ENCODE measurements around the gene KRT85.
"Not testable (repeated sequence)": the region's sequence is repeated elsewhere in the genome, so short reads cannot be mapped to it uniquely, and the experiment has no call there.

Gene KRT85

GRCh38 chr12:52366738-52367485, at the start of gene KRT85:
TSS of gene KRT85 (minus strand) at chr12:52367481. CDS start at chr12:52367405, 76 bp downstream.
- DNase-seq (ENCODE audit: low spot score) = no peak

- no peak for DNase-seq (ENCODE audit: low spot score)
Measured at GRCh38 chr12:52416795-52417194, 49.5 kb upstream of the KRT85 start.

- peak; percentile 43 for DNase-seq (ENCODE audit: low spot score)
Measured at GRCh38 chr12:52415870-52416750, 48.8 kb upstream of the KRT85 start.

GRCh38 chr12:52414936-52415335, 47.7 kb upstream of the KRT85 start:
- DNase-seq (ENCODE audit: low spot score) = no peak

- no peak for DNase-seq (ENCODE audit: low spot score)
Measured at GRCh38 chr12:52413782-52414345, 46.6 kb upstream of the KRT85 start.

GRCh38 chr12:52413202-52413601, 45.9 kb upstream of the KRT85 start:
- no peak for DNase-seq (ENCODE audit: low spot score)

- no peak for DNase-seq (ENCODE audit: low spot score)
Measured at GRCh38 chr12:52411815-52412214, 44.5 kb upstream of the KRT85 start.

- DNase-seq (ENCODE audit: low spot score) = not testable (repeated sequence)
Measured at GRCh38 chr12:52410589-52411248, 43.4 kb upstream of the KRT85 start.

- DNase-seq (ENCODE audit: low spot score) = no peak
Measured at GRCh38 chr12:52407918-52408317, 40.6 kb upstream of the KRT85 start.

GRCh38 chr12:52405922-52406385, 38.7 kb upstream of the KRT85 start, which contains the start of gene KRT82:
TSS of gene KRT82 (minus strand) at chr12:52406335. CDS start at chr12:52406277, 58 bp downstream.
- DNase-seq (ENCODE audit: low spot score) = no peak

- DNase-seq (ENCODE audit: low spot score) = no peak
Measured at GRCh38 chr12:52404951-52405350, 37.7 kb upstream of the KRT85 start.

GRCh38 chr12:52403561-52403960, 36.3 kb upstream of the KRT85 start:
- no peak for DNase-seq (ENCODE audit: low spot score)

GRCh38 chr12:52402873-52403540, 35.7 kb upstream of the KRT85 start:
- no peak for DNase-seq (ENCODE audit: low spot score)

GRCh38 chr12:52402377-52402776, 35.1 kb upstream of the KRT85 start:
- no peak for DNase-seq (ENCODE audit: low spot score)

GRCh38 chr12:52401926-52402325, 34.6 kb upstream of the KRT85 start:
- no peak for DNase-seq (ENCODE audit: low spot score)

- no peak for DNase-seq (ENCODE audit: low spot score)
Measured at GRCh38 chr12:52401526-52401925, 34.2 kb upstream of the KRT85 start.

GRCh38 chr12:52400906-52401305, 33.6 kb upstream of the KRT85 start:
- no peak for DNase-seq (ENCODE audit: low spot score)

- no peak for DNase-seq (ENCODE audit: low spot score)
Measured at GRCh38 chr12:52399756-52400155, 32.5 kb upstream of the KRT85 start.

GRCh38 chr12:52398176-52398575, 30.9 kb upstream of the KRT85 start:
- DNase-seq (ENCODE audit: low spot score) = peak; percentile 14

- DNase-seq (ENCODE audit: low spot score) = no peak
Measured at GRCh38 chr12:52396656-52397055, 29.4 kb upstream of the KRT85 start.

GRCh38 chr12:52395761-52396434, 28.6 kb upstream of the KRT85 start:
- DNase-seq (ENCODE audit: low spot score) = no peak

Data from RKO (cell line).